ENCODE data around the gene CCR3. TPM values are rescaled to one million over a fixed set of nuclear protein-coding genes. Genes with fewer than 3 reads are reported as not detected.

The CCR3 gene
- total RNA-seq, 1 donor from 2014 or later, result not detected

- TF ChIP-seq, protein P1, sequence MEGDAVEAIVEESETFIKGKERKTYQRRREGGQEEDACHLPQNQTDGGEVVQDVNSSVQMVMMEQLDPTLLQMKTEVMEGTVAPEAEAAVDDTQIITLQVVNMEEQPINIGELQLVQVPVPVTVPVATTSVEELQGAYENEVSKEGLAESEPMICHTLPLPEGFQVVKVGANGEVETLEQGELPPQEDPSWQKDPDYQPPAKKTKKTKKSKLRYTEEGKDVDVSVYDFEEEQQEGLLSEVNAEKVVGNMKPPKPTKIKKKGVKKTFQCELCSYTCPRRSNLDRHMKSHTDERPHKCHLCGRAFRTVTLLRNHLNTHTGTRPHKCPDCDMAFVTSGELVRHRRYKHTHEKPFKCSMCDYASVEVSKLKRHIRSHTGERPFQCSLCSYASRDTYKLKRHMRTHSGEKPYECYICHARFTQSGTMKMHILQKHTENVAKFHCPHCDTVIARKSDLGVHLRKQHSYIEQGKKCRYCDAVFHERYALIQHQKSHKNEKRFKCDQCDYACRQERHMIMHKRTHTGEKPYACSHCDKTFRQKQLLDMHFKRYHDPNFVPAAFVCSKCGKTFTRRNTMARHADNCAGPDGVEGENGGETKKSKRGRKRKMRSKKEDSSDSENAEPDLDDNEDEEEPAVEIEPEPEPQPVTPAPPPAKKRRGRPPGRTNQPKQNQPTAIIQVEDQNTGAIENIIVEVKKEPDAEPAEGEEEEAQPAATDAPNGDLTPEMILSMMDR (IDR thresholded peaks at IDR 0.05; ENCODE audit: unreplicated experiment), result no peak
- Mint-ChIP-seq H3K27ac (no peak overlapping the region), H3K27me3 (ENCODE audit: low read depth) (peaks cover 7% of the 10 kb centered on the region), H3K4me3 (no peak overlapping the region), H3K36me3 (no peaks in the 10 kb centered on the region), H3K4me1 (no peaks in the 10 kb centered on the region), H3K9me3 (no peaks in the 10 kb centered on the region)
- DNase-seq (ENCODE audit: low spot score in 2 of 2, unreplicated experiment in 2 of 2), result no peak
Observed at GRCh38 chr3:46286947-46287565, 44.8 kb downstream of the CCR3 start.

- Mint-ChIP-seq H3K4me1 (no peaks in the 10 kb centered on the region), H3K36me3 (no peaks in the 10 kb centered on the region), H3K27me3 (ENCODE audit: low read depth) (peaks cover 2% of the 10 kb centered on the region), H3K4me3 (no peak overlapping the region), H3K27ac (no peak overlapping the region), H3K9me3 (no peaks in the 10 kb centered on the region)
- TF ChIP-seq, protein P1 (IDR thresholded peaks at IDR 0.05; ENCODE audit: unreplicated experiment), result no peak
- no peak for DNase-seq (ENCODE audit: low spot score in 2 of 2, unreplicated experiment in 2 of 2)
Observed at GRCh38 chr3:46289551-46289950, 47.3 kb downstream of the CCR3 start.

DNA sequence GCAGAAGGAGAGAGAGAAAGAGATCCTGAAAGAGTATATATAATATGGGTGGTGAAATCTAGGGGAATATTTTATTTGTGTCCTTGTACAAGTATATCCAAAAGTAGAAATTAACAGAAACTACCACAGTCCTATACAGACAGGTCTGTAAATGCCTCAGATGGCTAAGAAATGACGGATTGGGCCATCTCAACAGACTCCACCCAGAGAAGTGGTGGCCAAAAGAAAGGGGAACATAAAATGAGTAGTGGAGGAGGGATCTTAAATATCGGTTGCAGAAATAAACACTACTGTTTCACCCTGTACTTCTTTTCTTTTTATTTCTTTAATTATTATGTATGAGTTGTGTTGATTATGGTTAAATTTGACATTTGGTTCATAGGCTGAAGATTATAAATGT lies 47.7 kb downstream of the CCR3 start:
- no peaks in the 10 kb centered on the region for H3K9me3 Mint-ChIP-seq
- H3K36me3 Mint-ChIP-seq, result no peaks in the 10 kb centered on the region
- H3K27me3 Mint-ChIP-seq (ENCODE audit: low read depth), result peaks cover 5% of the 10 kb centered on the region
- H3K27ac Mint-ChIP-seq, result no peak overlapping the region
- no peak for DNase-seq (ENCODE audit: low spot score in 2 of 2, unreplicated experiment in 2 of 2)
- no peak overlapping the region for H3K4me3 Mint-ChIP-seq
- TF ChIP-seq, protein P1 (IDR thresholded peaks at IDR 0.05; ENCODE audit: unreplicated experiment), result no peak
- H3K4me1 Mint-ChIP-seq, result no peaks in the 10 kb centered on the region

DNA sequence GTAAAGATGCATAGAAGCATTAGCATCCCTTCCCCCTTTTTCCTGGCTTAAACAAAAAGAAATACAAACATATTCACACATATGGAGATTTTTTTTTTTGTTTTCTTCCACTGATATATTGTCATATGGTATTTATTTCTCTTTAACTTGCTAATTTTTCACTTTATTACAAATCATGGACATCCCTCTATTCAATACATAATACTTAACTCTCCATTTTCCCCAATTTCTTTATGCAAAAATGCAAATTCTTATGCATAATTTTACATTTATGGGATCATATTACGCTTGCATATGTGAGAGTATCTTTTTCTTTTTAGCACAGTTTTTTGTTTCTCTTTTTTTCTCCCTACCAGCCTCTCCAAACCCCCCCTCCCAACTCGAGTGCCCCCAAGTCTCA lies 48.8 kb downstream of the CCR3 start:
- DNase-seq (ENCODE audit: low spot score in 2 of 2, unreplicated experiment in 2 of 2), result no peak
- H3K27me3 Mint-ChIP-seq (ENCODE audit: low read depth), result peaks cover 5% of the 10 kb centered on the region
- no peaks in the 10 kb centered on the region for H3K36me3 Mint-ChIP-seq
- TF ChIP-seq, protein P1 (IDR thresholded peaks at IDR 0.05; ENCODE audit: unreplicated experiment), result no peak
- H3K27ac Mint-ChIP-seq, result no peak overlapping the region
- H3K9me3 Mint-ChIP-seq, result no peaks in the 10 kb centered on the region
- H3K4me3 Mint-ChIP-seq, result no peak overlapping the region
- no peaks in the 10 kb centered on the region for H3K4me1 Mint-ChIP-seq

DNA sequence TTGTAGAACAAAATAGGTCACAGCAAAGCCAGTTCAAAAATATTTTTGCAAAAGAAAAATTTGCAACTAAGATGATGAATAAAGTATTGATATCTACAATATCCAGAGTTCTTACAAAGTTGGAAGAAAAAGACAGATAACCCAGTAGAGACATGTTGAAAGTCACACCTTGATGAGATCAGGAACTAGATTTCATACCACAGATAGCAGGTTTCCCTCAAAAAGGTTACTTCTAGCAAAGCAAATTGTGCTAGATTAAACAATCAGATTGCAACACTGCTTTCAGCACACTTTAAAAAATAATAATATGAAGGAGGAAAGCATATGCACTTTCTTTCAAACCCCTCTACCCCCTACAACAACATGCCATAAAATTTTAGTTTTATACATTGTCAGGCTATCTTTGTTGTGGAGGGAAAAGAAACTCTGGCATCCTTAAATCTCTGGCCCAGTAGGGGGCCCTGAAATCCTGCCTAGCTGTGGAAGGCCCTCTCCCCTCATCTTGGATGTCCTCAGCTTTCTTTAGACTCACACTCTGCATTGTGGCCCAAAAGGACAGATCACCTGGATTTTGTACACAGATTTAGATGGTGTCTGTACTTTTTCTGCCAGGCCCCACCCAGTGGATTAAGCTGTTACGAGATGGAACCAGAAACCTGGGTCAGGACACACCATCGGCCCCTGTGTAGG lies 50.9 kb downstream of the CCR3 start:
- TF ChIP-seq, protein P1 (IDR thresholded peaks at IDR 0.05; ENCODE audit: unreplicated experiment), result no peak
- Mint-ChIP-seq H3K4me1 (no peaks in the 10 kb centered on the region), H3K9me3 (no peaks in the 10 kb centered on the region), H3K4me3 (no peak overlapping the region), H3K27me3 (ENCODE audit: low read depth) (peaks cover 5% of the 10 kb centered on the region), H3K27ac (no peak overlapping the region), H3K36me3 (no peaks in the 10 kb centered on the region)
- no peak for DNase-seq (ENCODE audit: low spot score in 2 of 2, unreplicated experiment in 2 of 2)
